Sigmoid colon (tissue), 7 donors: Measurements from ENCODE around the gene NGRN. TPM values are rescaled to one million over a fixed set of nuclear protein-coding genes. Genes with fewer than 3 reads are reported as not detected.

Source experiments
- DNase-seq: peaks from one replicate; pipeline ENCODE4 v3.0.0-alpha.2; 2019
- H3K27ac ChIP-seq, 4 donors: fragments of 200-600 bp; sonication (generic); one replicate each; pipeline ENCODE4 v1.5.1; 2016 to 2019; ENCODE audit warnings: mild to moderate bottlenecking in 1 of 4
- H3K27me3 ChIP-seq, 3 donors: fragments of 200-600 bp; sonication (generic); one replicate each; pipeline ENCODE4 v1.5.1; 2019; ENCODE audit warnings: mild to moderate bottlenecking in 1 of 3
- H3K36me3 ChIP-seq, 4 donors: fragments of 200-600 bp; sonication (generic); one replicate each; pipeline ENCODE4 v1.5.1; 2016 to 2019
- H3K4me1 ChIP-seq, 4 donors: fragments of 200-600 bp; sonication (generic); one replicate each; pipeline ENCODE4 v1.5.1; 2017 to 2019
- H3K4me3 ChIP-seq, 4 donors: fragments of 200-600 bp; sonication (generic); one replicate each; pipeline ENCODE4 v1.5.1; 2017 to 2019; ENCODE audit warnings: mild to moderate bottlenecking in 2 of 4, moderate library complexity in 1 of 4
- H3K9me3 ChIP-seq, 4 donors: fragments of 200-600 bp in 3 of 4; sonication (generic) in 3 of 4; one replicate each; pipeline versions ENCODE4 v1.5.1 to v1.6.1; 2013 to 2019
- EP300 ChIP-seq, 4 donors: sonication (generic); formaldehyde crosslinking; IDR thresholded peaks; one replicate each; pipeline ENCODE4 v1.6.1; 2017; ENCODE audit warnings: antibody characterized with exemption in 4 of 4
- POLR2A ChIP-seq, 2 donors: fragments of 450-650 bp; IDR thresholded peaks; one replicate each; pipeline ENCODE4 v1.6.1; 2016; ENCODE audit warnings: antibody characterized with exemption in 2 of 2, mild to moderate bottlenecking in 2 of 2, moderate library complexity in 2 of 2
- POLR2AphosphoS5 ChIP-seq, 4 donors: sonication (generic); formaldehyde crosslinking; IDR thresholded peaks; one replicate each; pipeline ENCODE4 v1.6.1; 2017; ENCODE audit warnings: antibody characterized with exemption in 4 of 4
- WGBS, 2 donors: extraction: QIAGEN DNeasy Blood & Tissue Kit; methylation state at CpG; one replicate each; pipeline ENCODE4 v1.1.7; 2013; 5-methylcytosine and 5-hydroxymethylcytosine counted together
- intact Hi-C: fragments of 100-400 bp; cut with DNase I; formaldehyde crosslinking; loops from one replicate; pipeline ENCODE4 v1.15.1; 2023
- polyA plus RNA-seq, 3 donors: library from polyadenylated mRNA; stranded (reverse); fragments of 200-250 nt; gene quantifications; one replicate each; pipeline ENCODE4 v1.2.3, GENCODE V29; 2013
- total RNA-seq, 4 donors: library from RNA; depleted of rRNA; stranded (reverse); fragments of >200 nt; gene quantifications; one replicate each; pipeline ENCODE4 v1.1.0, GENCODE V29; 2016
- TF ChIP-seq, protein P1 (sequence below), 4 experiments: fragments of 450-650 bp in 3 of 4; fragments of 200-600 bp in 1 of 4; IDR thresholded peaks; one replicate each; pipeline ENCODE4 v1.5.1; 2016 to 2019; ENCODE audit warnings: antibody characterized with exemption in 4 of 4, mild to moderate bottlenecking in 3 of 4, moderate library complexity in 2 of 4
- donor health status: healthy with polysubstance abuse.
- donor health status: Bipolar disorder and iron deficiency.
- donor health status: healthy.

The NGRN gene
- total and polyA plus RNA-seq, 7 donors: 43.2 to 139 (median 81.2) TPM

DNA sequence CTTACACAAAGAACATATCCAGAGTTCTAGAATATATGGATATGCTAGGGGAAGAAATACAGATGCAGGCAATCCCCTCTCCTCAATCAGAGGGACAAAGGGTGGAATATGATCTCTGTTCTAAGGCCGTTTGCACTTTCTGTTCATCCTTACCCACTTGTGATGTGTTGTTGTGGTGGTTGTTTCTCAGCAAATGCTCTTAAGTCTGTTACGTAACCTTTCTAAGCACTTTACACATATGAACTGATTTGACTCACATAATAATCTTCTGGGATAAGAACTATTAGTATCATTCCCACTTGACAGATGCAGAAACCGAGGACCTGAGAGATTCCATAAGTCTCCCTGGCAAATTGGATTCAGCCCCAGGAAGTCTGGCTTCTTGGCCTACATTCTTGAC is 40.5 kb downstream of the NGRN start:
- H3K27ac ChIP-seq: peak overlapping the region in 1 of 4 donors; percentile 14
- intact Hi-C loops: no loop called here

DNA sequence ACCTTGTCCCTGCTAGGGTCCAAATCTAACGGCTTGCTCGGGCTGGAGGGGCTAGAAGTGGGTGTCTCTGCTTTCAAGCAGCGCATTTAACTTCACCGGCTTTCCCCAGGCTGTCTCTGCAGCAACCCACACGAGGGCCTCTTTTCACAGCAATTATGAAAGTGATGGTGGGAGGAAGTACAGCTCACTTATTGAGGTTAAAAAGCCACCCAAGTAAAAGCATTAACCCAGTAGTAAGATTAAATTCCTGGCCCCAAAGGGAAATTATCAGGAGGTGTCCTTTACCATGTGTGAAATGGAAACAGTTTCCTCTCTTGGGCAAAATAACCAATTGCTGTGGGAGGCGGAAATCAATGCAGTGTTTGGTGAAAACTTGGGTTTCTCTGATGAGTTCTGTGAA is 41.1 kb downstream of the NGRN start:
- H3K9me3 ChIP-seq: no peaks in the 10 kb centered on the region
- no peaks in the 10 kb centered on the region for H3K27me3 ChIP-seq
- TF ChIP-seq POLR2A (IDR thresholded peaks at IDR 0.05): no peak
- no peak for TF ChIP-seq POLR2AphosphoS5 (IDR thresholded peaks at IDR 0.05)
- TF ChIP-seq EP300 (IDR thresholded peaks at IDR 0.05): no peak
- TF ChIP-seq, protein P1, sequence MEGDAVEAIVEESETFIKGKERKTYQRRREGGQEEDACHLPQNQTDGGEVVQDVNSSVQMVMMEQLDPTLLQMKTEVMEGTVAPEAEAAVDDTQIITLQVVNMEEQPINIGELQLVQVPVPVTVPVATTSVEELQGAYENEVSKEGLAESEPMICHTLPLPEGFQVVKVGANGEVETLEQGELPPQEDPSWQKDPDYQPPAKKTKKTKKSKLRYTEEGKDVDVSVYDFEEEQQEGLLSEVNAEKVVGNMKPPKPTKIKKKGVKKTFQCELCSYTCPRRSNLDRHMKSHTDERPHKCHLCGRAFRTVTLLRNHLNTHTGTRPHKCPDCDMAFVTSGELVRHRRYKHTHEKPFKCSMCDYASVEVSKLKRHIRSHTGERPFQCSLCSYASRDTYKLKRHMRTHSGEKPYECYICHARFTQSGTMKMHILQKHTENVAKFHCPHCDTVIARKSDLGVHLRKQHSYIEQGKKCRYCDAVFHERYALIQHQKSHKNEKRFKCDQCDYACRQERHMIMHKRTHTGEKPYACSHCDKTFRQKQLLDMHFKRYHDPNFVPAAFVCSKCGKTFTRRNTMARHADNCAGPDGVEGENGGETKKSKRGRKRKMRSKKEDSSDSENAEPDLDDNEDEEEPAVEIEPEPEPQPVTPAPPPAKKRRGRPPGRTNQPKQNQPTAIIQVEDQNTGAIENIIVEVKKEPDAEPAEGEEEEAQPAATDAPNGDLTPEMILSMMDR (IDR thresholded peaks at IDR 0.05): no peak
- H3K4me3 ChIP-seq: no peak overlapping the region
- peaks cover 0 to 4% (median 1%) of the 10 kb centered on the region in 4 donors for H3K4me1 ChIP-seq
- peak overlapping the region in 1 of 4 donors; percentile 14 for H3K27ac ChIP-seq
- no peak for DNase-seq
- WGBS, 2 donors: 41 to 56% methylated on average over 6 of the region's 6 CpGs
- intact Hi-C loops: no loop called here
- no peaks in the 10 kb centered on the region for H3K36me3 ChIP-seq

More for the DNA sequence above, 40.5 kb downstream of the NGRN start:
- H3K27me3 ChIP-seq: no peaks in the 10 kb centered on the region
- WGBS, 2 donors: 80 to 82% methylated on average over 3 of the region's 3 CpGs
- H3K4me3 ChIP-seq: no peak overlapping the region
- H3K36me3 ChIP-seq: no peaks in the 10 kb centered on the region
- TF ChIP-seq POLR2A (IDR thresholded peaks at IDR 0.05): no peak
- no peak for TF ChIP-seq POLR2AphosphoS5 (IDR thresholded peaks at IDR 0.05)
- no peak for TF ChIP-seq EP300 (IDR thresholded peaks at IDR 0.05)
- TF ChIP-seq, protein P1 (IDR thresholded peaks at IDR 0.05): no peak
- peaks cover 0 to 9% (median 4%) of the 10 kb centered on the region in 4 donors for H3K4me1 ChIP-seq
- no peaks in the 10 kb centered on the region for H3K9me3 ChIP-seq
- DNase-seq: no peak

DNA sequence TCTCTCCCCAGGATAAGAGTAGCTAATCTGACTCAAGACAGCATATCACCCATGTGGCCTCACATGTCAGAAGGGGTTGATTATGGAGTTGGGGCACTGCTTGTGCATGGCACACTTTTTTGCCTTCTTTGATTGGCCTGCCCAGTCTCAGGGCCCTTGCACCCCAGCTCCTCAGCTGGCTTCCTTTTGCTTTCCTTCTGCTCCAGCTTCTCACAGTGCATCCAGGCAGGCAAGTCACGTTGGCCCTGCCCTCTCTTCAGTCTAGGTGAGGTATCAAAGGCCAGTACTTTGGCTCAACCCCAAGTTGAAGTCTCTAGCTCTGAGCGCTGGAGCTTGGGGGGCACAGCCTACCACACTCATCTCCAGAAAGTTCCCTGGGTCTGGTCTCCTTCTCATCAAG is 42.2 kb downstream of the NGRN start:
- no peaks in the 10 kb centered on the region for H3K36me3 ChIP-seq
- no peak for DNase-seq
- H3K27ac ChIP-seq: no peak overlapping the region
- 74 to 88% methylated on average over 2 of the region's 2 CpGs for WGBS, 2 donors
- intact Hi-C loops: no loop called here
- no peaks in the 10 kb centered on the region for H3K27me3 ChIP-seq
- no peak overlapping the region for H3K4me3 ChIP-seq
- TF ChIP-seq POLR2AphosphoS5 (IDR thresholded peaks at IDR 0.05) (no peak), EP300 (IDR thresholded peaks at IDR 0.05) (no peak), POLR2A (IDR thresholded peaks at IDR 0.05) (no peak)
- TF ChIP-seq, protein P1 (IDR thresholded peaks at IDR 0.05): no peak
- no peaks in the 10 kb centered on the region for H3K9me3 ChIP-seq
- H3K4me1 ChIP-seq: no peaks in the 10 kb centered on the region

DNA sequence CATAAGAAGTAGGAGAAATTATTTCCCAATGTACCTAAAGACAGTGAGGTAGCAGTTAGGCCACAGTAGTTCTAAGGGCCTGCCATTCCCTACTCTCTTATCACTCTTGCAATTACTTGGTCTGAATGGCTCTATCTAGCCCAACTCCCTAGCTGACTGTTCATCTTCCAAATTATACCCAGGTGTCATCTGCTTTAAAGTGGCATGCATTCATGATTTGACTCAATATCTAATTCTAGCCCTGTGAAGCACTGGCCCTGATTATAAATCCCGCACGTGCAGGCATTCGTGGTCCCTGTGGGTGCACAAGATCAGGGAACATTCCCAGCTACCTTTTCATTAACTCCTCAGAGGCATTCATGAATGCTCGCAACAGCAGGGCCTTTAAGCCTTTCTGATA is 43.5 kb downstream of the NGRN start:
- no peak overlapping the region for H3K27ac ChIP-seq
- no peaks in the 10 kb centered on the region for H3K36me3 ChIP-seq
- H3K27me3 ChIP-seq: no peaks in the 10 kb centered on the region
- DNase-seq: no peak
- TF ChIP-seq, protein P1 (IDR thresholded peaks at IDR 0.05): no peak
- TF ChIP-seq EP300 (IDR thresholded peaks at IDR 0.05): no peak
- no peak for TF ChIP-seq POLR2A (IDR thresholded peaks at IDR 0.05)
- TF ChIP-seq POLR2AphosphoS5 (IDR thresholded peaks at IDR 0.05): no peak
- intact Hi-C loops: no loop called here
- H3K9me3 ChIP-seq: no peaks in the 10 kb centered on the region
- no peaks in the 10 kb centered on the region for H3K4me1 ChIP-seq
- no peak overlapping the region for H3K4me3 ChIP-seq
- WGBS, 2 donors: 95% methylated on average over 4 of the region's 4 CpGs
